GM21360 (cell line): ENCODE data around the gene OR2T4.

ENCODE experiments used
- ATAC-seq: cut with Tn5 transposase; IDR thresholded peaks from one replicate; pipeline ENCODE4 v1.9.1; 2021; ENCODE audit warnings: mild to moderate bottlenecking, moderate library complexity; ENCODE audit not compliant: unreplicated experiment

The OR2T4 gene, protein sequence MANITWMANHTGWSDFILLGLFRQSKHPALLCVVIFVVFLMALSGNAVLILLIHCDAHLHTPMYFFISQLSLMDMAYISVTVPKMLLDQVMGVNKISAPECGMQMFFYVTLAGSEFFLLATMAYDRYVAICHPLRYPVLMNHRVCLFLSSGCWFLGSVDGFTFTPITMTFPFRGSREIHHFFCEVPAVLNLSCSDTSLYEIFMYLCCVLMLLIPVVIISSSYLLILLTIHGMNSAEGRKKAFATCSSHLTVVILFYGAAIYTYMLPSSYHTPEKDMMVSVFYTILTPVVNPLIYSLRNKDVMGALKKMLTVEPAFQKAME

DNA sequence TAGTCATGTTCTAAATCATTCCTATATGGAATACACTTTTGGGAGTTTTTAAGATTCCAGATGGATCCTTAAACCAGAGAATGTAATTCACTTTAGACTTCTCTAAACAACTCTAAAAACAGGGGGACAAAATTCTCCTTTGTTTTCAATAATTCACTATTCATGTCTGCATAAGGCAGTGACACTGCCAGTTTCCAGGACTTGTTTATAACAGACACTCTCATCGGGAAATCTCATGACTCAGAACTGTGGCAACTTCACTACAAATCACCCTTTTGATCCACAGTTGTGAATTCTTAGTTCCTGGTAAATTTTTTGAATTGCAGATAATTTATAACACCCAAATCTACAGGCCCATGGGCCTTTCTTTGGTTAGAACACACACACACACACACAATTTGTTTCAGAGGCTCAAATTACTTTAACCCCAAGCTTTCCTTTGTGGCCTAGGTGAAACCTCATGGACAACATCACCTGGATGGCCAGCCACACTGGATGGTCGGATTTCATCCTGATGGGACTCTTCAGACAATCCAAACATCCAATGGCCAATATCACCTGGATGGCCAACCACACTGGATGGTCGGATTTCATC is at the start of gene OR2T4:
TSS of gene OR2T4 (plus strand) at position 545 of the 595 bp plus-strand sequence. CDS start at position 545, 0 bp downstream.
- no peak for ATAC-seq

DNA sequence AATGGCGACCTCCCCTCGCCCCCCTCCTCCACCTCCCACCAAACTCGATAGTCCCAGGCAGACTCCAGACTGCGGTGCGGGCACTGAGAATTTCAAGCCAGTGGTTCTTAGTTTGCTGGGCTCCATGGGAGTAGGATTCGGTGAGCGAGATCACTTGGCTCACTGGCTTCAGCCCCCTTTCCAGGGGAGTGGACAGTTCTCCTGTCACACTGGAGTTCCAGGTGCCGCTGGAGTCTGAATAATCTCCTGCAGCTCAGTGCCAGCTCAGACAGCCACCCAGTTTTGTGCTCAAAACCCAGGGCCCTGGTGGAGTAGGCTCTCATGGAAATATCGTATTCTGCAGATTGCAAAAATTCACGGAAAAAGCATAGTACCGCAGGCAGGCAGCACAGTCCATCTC is 44.7 kb upstream of the OR2T4 start:
- no peak for ATAC-seq

DNA sequence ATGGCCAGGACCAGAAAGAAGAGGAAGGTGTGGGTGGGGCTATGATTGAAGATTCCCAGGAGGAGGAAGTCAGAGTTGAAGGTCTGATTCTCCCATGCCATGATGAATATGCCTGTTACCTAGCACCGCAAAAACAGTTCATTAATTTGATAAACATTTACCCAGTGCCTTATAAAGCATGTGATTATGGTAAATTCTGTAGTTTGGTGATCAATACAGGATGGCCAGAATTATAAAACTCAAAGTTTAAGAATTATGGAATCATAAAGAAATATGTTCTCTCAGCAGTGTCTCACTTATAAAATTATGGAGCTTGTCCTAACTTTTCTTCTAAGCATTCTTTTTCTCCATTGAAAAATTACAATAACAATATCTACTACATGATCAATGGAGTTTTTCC is 37.0 kb upstream of the OR2T4 start, which contains the start of gene OR2M7:
TSS of gene OR2M7 (minus strand) at position 101 of the 400 bp plus-strand sequence. CDS start at position 101, 0 bp downstream.
- no peak for ATAC-seq

DNA sequence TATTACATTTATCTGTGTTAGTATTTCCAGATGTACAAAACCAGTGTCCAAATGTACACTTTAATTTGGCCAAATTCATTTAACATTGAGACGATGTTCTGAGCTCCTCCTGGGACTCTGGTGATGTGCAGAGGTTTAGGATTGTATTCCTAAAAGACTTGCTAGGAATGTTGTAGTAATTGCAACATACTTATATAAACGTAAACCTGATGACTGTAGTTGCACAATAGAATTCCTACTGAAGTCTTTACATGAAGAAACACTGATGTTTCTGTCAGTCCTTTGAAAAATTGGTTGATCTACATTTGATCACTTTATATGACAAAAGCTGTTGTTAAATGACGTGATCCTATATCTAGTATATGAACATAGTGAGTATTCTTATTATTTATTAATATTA is 18.0 kb upstream of the OR2T4 start:
- ATAC-seq, result no peak

DNA sequence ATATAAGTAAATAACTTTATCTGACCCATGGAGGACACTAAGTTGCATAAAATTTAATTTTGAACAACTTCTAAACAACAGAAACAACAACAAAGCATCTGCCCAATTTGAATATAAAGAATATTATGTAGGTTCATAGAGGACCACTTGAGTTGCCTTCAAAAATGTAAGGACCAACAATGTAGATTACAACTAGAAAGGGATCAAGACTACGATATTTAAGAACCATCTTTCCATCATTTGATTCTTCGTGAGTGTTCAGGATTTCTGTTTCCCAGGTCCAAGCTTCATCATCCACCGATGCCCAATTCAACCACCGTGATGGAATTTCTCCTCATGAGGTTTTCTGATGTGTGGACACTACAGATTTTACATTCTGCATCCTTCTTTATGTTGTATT is 13.0 kb upstream of the OR2T4 start, which contains the start of gene OR14C36:
TSS of gene OR14C36 (plus strand) at position 301 of the 400 bp plus-strand sequence. CDS start at position 301, 0 bp downstream.
- no peak for ATAC-seq

DNA sequence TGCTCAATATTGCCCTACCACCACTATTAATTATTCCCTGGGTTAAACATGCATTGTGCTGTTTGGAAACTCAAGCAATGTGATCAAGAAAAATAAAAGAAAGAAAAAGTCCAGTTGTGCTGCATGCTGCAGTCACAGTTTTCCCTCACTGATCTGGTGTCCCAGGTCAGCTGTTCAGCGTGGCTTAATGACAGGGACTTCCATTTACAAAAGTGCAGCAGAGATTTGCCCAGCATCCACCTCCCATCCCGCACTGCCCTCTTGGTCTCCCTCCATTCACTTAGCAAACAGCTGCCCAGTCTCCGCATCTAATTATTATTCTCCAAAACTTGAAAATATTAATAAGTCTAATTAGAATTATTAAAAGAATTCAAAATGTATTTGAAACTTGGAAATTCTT is 2.0 kb upstream of the OR2T4 start:
- ATAC-seq, result no peak

DNA sequence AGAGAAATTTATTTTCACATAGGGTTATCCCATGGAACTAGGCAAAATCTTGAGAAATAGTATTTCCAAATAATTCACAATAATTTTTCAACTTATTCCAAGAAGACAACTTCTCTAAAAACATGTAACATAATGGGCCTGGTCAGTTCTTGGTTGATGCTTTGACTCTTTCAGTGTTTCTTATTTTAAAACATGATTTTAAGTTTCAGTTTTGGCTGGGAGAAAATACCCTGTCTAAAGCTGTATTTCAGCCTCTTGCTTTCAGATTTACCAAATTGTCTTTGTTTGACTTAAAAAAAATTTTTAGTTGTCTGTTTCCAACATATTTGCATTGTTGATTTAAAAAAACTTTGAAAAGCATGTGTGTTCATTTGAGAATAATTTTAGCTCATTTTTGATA is 5.1 kb downstream of the OR2T4 start:
- no peak for ATAC-seq

DNA sequence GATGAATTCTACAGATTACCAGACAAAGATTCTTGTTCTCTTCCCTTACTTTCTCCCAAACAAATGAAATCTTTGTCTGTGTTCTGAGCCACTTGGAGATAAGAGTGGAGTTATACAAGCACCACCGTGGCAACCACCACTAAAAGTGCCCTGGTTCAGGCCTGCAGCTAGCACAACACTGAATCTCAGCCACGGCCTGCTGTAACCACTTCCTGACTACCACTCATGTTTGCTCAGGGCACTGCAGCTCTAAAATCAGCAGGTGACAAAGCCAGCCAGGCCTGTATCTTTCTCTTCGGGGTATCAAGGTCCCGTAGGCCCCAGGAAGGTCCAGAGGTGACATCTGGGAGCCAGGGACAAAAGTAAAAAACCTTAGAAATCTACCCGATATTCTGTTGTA is 10.9 kb downstream of the OR2T4 start:
- ATAC-seq, result no peak

DNA sequence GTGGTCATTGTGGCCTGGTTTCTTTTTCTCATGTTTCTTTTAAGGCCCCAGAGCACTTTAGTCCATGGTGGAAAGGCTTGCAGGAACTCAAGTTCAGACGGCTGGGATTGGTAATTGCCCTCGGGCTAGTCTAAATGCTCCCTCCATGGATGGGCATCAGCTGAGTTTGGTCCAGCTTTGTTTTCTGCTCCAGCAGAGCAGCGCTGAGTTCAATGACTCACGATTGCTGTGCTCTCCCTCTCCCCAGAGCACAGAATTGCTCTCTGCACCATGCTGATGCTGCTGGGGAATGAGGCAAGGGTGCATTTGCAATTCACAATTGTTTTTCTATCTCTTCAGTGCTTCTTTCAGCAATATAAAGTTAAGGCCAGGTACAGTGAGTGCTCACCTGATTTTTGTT is 12.3 kb downstream of the OR2T4 start:
- ATAC-seq, result no peak

DNA sequence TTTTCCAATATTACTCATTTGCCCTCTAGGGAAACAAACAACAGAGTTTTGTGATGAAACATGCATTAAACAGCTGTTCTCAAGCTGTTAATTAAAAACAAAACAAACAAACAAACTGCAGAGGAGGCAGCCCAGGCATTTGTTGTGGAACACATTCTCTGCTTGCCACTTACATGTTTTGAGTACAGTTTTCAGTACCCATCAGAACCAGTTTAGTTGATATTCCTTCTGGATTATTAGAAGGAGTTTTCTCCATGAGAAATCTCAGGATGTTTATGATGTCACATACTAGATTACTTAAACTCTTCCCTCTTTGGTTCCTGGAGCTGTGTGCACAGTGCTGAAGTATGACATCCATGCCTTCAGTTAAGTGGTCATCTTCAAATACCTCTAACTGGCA is 14.0 kb downstream of the OR2T4 start, which contains the start of gene OR2T6:
TSS of gene OR2T6 (plus strand) at position 301 of the 400 bp plus-strand sequence. CDS start 11,863 bp downstream, outside the sequence.
- no peak for ATAC-seq

DNA sequence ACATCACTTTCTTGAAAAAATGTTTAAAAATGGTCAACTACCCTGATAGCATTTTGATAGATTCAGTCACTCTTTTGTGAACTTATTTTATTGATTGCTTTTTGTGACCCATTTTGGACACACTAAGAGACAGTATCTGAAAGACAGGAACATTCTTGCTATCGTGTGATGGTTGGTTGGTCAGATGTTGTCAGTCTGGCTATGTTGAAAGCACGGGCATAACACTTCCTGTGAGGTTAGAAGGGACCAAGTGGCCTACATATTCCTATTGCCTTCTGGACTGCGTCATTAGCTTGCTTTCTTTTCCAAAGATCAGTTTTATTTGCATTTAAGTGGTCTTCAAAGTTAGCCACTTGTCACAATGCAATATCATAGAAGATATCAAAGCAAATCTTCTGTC is 15.5 kb downstream of the OR2T4 start:
- no peak for ATAC-seq

DNA sequence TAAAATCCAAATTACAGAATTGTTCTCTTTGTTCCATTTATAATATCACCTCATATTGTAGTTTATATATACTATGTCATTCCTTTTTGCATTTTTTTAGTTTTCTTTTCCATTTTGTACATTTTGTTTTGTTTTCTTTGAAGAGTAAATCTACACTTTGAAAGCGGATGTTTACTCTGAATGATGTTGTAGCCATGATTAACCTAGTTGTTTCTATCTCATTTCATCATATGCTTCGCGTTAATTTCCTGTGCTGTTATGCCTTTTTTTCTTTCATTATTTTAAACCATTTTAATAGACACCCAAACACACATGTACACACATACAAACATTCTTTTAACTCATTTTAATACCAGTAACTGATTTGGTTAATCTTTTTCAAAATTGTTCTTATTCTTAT is 19.4 kb downstream of the OR2T4 start:
- no peak for ATAC-seq

DNA sequence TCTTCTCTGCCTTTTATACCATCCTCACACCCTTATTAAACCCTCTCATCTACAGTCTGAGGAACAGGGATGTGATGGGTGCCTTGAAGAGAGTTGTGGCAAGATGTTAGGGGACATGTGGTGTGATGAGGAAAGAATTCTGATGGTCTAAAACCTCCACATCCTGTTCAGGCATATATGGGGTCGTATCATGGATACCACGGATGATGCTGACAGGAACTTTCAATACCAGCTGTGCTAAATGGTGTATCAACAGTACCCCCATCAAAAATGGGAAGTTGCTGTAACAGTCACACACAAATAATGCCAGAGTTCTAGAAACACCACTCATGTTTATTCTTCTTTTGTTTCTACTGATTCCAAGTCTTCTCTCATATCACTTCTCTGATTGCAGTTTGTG is 27.0 kb downstream of the OR2T4 start:
- ATAC-seq, result no peak

DNA sequence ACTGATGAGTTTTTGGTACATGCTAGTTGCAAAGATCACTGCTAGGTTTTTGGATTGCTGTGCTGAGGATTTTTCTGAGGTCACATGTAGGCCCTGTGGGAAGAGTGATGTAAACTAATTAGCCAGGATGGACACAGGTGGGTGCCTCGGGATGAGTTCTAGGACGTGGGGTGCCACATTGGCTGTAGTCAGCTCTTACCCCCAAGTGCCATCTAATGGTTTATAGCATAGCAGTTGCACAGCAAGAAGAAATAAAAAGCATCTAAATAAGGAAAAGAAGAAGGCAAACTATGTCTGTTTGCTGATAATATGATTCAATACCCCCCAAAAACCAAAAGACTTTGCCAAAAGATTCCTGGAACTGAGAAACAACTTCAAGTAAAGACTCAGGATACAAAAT is 31.6 kb downstream of the OR2T4 start:
- ATAC-seq, result no peak

DNA sequence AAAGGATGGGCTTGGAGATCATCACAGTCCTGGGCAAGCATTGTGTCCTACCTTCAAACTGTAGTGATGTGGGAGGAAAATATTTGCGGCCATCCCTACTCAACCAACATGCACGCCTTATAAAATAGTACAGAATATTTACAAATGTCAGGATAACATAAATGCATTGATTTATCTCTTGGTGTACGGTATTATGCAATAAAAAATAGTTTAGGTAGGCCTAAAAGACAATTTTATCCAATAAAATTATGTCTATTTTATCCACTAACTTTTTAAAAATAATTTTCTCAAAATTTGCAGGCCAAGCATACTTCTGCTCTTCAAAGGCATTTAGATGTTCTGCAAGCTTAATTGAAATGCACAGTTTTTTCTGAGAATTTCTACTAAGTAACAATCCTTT is 41.3 kb downstream of the OR2T4 start, which contains the start of gene OR2T1:
TSS of gene OR2T1 (plus strand) at position 301 of the 400 bp plus-strand sequence. CDS start 3,100 bp downstream, outside the sequence.
- no peak for ATAC-seq

DNA sequence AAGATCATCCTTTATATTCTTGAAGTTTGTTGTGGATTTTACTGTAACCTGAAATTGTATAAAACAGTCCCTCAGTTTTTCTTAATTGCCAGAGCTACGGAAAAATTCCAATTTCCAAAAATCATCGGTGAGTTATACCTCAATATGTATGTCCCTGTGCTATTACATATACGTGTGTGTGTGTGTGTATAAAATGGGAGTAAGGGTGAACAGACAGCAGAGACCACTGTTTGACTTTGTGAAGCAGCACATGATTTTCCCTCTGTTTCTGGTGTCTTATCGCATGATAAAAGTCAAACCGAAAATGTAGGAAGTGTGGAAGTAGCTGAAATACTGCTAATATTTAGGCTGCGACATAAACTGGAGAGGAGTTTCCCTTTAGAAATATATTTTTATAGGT is 42.6 kb downstream of the OR2T4 start:
- ATAC-seq, result no peak

DNA sequence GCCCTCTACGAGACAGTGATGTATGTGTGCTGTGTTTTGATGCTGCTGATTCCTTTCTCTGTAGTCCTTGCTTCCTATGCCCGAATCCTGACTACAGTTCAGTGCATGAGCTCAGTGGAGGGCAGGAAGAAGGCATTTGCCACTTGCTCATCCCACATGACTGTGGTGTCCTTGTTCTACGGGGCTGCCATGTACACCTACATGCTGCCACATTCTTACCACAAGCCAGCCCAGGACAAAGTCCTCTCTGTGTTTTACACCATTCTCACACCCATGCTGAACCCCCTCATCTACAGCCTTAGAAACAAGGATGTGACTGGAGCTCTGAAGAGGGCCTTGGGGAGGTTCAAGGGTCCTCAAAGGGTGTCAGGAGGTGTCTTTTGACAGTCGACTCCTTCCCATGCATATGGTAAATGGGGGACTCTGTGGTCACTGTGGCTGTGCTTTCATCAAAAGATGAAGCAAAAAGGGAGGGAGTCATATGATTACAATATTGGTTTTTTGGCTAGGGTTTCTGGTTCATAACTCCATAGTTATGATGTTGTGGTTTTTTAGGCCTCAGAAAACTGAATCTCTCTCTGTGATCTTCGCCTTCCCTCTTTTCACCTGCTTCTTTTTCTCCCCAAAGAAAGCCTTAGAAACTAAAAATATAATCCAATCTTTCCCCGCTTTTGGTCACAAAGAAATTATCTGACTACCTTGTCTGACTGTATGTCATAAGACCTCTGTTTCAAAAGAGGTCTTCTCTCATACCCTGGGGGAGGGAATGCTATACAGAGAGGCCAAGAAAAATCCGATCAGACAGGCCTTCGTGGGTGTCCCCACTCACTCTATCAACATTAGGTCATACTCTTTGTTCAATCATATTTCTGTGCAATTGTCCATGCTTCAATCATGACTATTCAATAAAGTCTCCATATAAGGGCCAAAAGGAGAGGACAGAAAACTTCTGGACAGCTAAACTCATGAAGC is 45.5 kb downstream of the OR2T4 start:
- ATAC-seq, result no peak
